ENCODE results near the gene ARHGAP44.

The ARHGAP44 gene

DNA sequence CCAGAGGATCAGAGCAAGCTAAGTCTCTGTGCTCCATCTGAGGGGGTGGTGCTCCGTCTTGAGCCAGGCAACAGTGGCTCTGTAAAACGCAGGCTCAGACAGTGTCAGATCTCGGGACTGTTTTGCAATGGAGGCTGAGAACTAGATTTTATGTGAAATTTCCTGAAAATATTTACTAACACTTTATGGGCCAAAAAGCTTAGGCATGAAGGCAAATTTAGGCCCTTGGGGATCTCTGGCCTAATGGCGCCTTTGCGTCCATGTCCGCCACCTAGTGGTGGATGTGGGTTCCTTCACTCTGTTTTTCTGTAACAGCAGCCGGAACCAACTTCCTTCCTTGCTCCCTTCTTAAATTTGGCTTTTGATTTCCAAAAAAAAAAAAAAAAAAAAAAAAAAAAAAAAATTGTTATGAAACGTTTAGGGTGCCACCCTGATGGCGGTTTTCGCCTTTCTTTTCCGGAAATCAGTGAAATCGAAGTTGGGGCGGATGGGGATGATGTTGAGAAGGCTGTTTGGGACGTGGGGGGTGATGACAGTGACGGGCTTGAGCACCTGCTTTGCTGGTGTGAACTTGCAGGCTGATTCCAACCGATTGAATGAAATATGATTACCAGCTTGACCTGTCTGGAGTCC, 242.5 kb downstream of the ARHGAP44 start:
- ChIA-PET POLR2A (no interaction called here), CTCF (interaction anchor here (0.6 to 8.1 kb wide), 29 partner anchors 9 to 1894 kb away, joined by 3 to 193 read pairs (median 5); partner anchors contain the start of gene ELAC2)
- peak; percentile 64 for DNase-seq (ENCODE audit: extremely low spot score)
- TF ChIP-seq, protein P1, sequence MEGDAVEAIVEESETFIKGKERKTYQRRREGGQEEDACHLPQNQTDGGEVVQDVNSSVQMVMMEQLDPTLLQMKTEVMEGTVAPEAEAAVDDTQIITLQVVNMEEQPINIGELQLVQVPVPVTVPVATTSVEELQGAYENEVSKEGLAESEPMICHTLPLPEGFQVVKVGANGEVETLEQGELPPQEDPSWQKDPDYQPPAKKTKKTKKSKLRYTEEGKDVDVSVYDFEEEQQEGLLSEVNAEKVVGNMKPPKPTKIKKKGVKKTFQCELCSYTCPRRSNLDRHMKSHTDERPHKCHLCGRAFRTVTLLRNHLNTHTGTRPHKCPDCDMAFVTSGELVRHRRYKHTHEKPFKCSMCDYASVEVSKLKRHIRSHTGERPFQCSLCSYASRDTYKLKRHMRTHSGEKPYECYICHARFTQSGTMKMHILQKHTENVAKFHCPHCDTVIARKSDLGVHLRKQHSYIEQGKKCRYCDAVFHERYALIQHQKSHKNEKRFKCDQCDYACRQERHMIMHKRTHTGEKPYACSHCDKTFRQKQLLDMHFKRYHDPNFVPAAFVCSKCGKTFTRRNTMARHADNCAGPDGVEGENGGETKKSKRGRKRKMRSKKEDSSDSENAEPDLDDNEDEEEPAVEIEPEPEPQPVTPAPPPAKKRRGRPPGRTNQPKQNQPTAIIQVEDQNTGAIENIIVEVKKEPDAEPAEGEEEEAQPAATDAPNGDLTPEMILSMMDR (IDR thresholded peaks at IDR 0.05; ENCODE audit: control extremely low read depth, extremely low read depth, low read depth, missing control alignments) = peak; percentile 78

DNA sequence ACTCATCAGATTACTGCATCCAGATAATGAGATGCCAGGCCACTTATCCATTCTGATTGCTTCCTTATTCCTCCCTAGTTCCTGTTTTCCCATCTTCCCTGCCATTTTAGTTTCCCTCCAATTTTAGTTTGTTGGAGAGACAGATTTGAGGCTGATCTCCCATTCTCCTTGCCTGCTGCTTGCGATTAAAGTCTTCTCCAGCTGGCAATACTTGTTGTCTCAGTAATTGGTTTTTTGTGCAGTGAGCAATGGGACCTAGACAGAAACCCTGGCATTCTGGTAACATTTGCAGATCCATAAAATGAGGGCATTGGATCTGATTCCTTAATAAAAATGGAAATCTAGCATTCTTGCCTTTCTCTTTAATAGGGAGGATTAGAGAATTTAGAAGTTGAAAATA, 246.1 kb downstream of the ARHGAP44 start:
- CTCF ChIA-PET = interaction anchor here (1.0 kb wide), 1 partner anchor 14 kb away, joined by 4 read pairs; no protein-coding TSS in a partner anchor
- TF ChIP-seq, protein P1 (IDR thresholded peaks at IDR 0.05; ENCODE audit: control extremely low read depth, extremely low read depth, low read depth, missing control alignments) = no peak
- POLR2A ChIA-PET = no interaction called here

DNA sequence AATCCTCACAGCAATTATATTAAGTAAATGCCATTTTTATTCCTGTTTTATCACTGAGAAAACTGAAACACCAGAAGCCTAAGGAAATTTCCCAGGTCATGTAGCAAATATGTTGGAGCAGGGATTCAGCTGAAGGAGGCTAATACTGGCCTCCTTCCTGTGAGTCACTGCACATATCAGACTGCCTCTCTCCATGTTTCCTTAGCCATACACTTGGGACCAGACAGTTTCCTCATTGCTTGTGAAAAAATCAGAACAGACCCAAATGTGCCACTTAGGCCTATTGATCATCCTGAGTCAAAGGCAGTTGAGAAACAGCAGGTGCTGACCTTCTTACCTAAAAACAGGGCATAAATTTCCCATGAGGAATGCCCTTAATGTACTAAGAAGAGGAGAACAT, 247.5 kb downstream of the ARHGAP44 start:
- no peak for DNase-seq (ENCODE audit: extremely low spot score)
- ChIA-PET CTCF (no interaction called here), POLR2A (no interaction called here)
- TF ChIP-seq, protein P1 (IDR thresholded peaks at IDR 0.05; ENCODE audit: control extremely low read depth, extremely low read depth, low read depth, missing control alignments) = no peak

More for the DNA sequence above, 246.1 kb downstream of the ARHGAP44 start:
- no peak for DNase-seq (ENCODE audit: extremely low spot score)

DNA sequence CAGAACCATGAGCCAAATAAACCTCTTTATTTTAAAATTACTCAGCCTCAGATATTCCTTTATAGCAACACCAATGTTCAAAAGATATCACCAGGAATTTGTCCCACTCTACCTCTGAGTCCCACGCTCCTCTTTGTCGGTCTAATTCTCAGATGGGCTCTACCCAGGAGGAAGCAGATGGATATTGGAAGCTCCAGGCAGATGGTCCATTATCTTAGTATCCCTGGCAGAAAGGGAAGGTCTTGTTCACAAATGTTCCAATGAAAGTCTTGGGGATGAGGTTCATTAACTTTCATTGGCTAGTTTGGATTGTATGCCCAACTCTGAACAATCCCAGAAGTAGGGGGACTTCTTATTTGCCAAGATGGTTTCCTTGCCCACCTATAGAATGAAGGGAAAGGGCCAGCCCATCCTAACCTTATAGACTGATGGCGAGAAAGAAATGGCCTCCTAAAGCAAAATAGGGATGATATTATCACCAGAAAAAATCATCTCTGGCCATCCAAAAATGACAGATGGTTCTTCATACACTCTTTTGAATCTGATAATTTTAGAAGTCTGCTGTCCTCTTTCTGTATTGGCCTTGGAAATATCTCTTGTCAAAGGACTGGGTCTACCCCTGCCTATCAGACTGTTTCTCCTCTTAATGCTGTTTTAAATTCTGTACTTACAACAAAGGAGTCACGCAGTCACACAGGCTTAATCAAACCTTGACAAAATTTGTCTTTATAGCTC, 249.8 kb downstream of the ARHGAP44 start:
- TF ChIP-seq, protein P1 (IDR thresholded peaks at IDR 0.05; ENCODE audit: control extremely low read depth, extremely low read depth, low read depth, missing control alignments) = no peak
- ChIA-PET CTCF (interaction anchor here (1.3 to 5.2 kb wide), 2 partner anchors 9 to 21 kb away, joined by 4 to 53 read pairs; partner anchors contain the start of gene ELAC2), POLR2A (no interaction called here)
- DNase-seq (ENCODE audit: extremely low spot score) = no peak
